K562 (cell line): ENCODE data around the gene SAMD11. TPM values are rescaled to one million over a fixed set of nuclear protein-coding genes. Genes with fewer than 3 reads are reported as not detected.

Source experiments
- ATAC-seq: fragments of 200-7000 bp; cut with Tn5 transposase; 3 replicates; pipeline ENCODE4 v1.9.1; 2020; ENCODE audit warnings: moderate library complexity
- BruUV-seq: library from RNA; stranded (reverse); fragments of 400-500 nt; replicated peaks from 2 replicates; lab custom pipeline; 2021; lab: Mats Ljungman, UMichigan
- CTCF ChIA-PET: fragments of 300-600 bp; formaldehyde crosslinking; extraction: SDS; loops from one replicate; lab custom pipeline; 2021; ENCODE audit warnings: low intra/inter-chr PET ratio; lab: Yijun Ruan, JAX
- POLR2A ChIA-PET: fragments of 300-600, 350-650 bp; sonication (Branson Sonifier 250); formaldehyde crosslinking; extraction: SDS; loops from one replicate; lab custom pipeline; 2021; ENCODE audit warnings: antibody characterized with exemption, inconsistent platforms; lab: Yijun Ruan, JAX
- DNase-seq, 4 experiments: peaks; one replicate each; pipeline versions ENCODE4 v3.0.0 to v3.0.0-alpha.2; 2011 to 2018; ENCODE audit warnings: low spot score in 3 of 4, mixed read lengths in 3 of 4; ENCODE audit errors: extremely low read depth in 1 of 4
- FAIRE-seq: peaks from 2 replicates; lab custom pipeline; 2011; peaks lifted over from hg19 to GRCh38; lab: Jason Lieb, UNC
- H2AFZ ChIP-seq: 2 replicates; pipeline ENCODE4 v1.6.0; 2011; ENCODE audit warnings: low read depth, low read length, control low read depth, inconsistent platforms
- H3K27ac ChIP-seq: fragments of 200-600 bp; 3 replicates; pipeline ENCODE4 v1.8.0; 2011; ENCODE audit warnings: low read depth, mild to moderate bottlenecking, control low read depth, inconsistent platforms, low read length, moderate library complexity, mixed read lengths; ENCODE audit errors: extremely low read depth
- H3K27me3 ChIP-seq, 2 experiments: fragments of 300-600 bp in 1 of 2; 2 replicates in 1 of 2; 3 replicates in 1 of 2; pipeline versions ENCODE4 v1.6.0 to v1.8.0; 2011; ENCODE audit warnings: inconsistent platforms in 2 of 2, low read length in 2 of 2, mild to moderate bottlenecking in 1 of 2, mixed read lengths in 1 of 2, moderate library complexity in 1 of 2; ENCODE audit not compliant: control insufficient read depth in 2 of 2, insufficient read depth in 2 of 2
- H3K36me3 ChIP-seq: fragments of 300-600 bp; 3 replicates; pipeline ENCODE4 v1.8.0; 2011; ENCODE audit warnings: mild to moderate bottlenecking, low read length, inconsistent platforms; ENCODE audit not compliant: control insufficient read depth, insufficient read depth
- H3K4me1 ChIP-seq, 2 experiments: fragments of 200-600 bp in 1 of 2; replicated peaks in 1 of 2; 2 replicates in 1 of 2; 3 replicates in 1 of 2; pipeline versions ENCODE4 v1.5.1 to v1.8.0; 2011; ENCODE audit warnings: inconsistent platforms in 2 of 2, low read length in 2 of 2, mild to moderate bottlenecking in 1 of 2, mixed read lengths in 1 of 2, moderate library complexity in 1 of 2; ENCODE audit not compliant: control insufficient read depth in 2 of 2, insufficient read depth in 2 of 2
- H3K4me2 ChIP-seq: 2 replicates; pipeline ENCODE4 v1.6.1; 2011; ENCODE audit warnings: low read length, control low read depth, inconsistent platforms, mixed read lengths; ENCODE audit not compliant: insufficient read depth
- H3K4me3 ChIP-seq: fragments of 200-600 bp; sonication (generic), shearing (Covaris generic); 2 replicates; pipeline ENCODE4 v1.5.1; 2016; ENCODE audit warnings: control low read depth, inconsistent platforms
- H3K79me2 ChIP-seq: fragments of 200-600 bp; 3 replicates; pipeline ENCODE4 v1.8.0; 2011; ENCODE audit warnings: low read length, inconsistent platforms; ENCODE audit not compliant: control insufficient read depth, insufficient read depth
- H3K9ac ChIP-seq, 2 experiments: 2 replicates each; pipeline versions ENCODE4 v1.6.0 to v1.6.1; 2011; ENCODE audit warnings: low read depth in 2 of 2, low read length in 2 of 2, control low read depth in 1 of 2, inconsistent platforms in 1 of 2, mild to moderate bottlenecking in 1 of 2, mixed read lengths in 1 of 2; ENCODE audit not compliant: insufficient read depth in 1 of 2
- H3K9me1 ChIP-seq: one replicate; pipeline ENCODE4 v1.6.0; 2011; ENCODE audit warnings: inconsistent platforms, mild to moderate bottlenecking, low read length, moderate library complexity; ENCODE audit not compliant: control insufficient read depth, insufficient read depth
- H3K9me3 ChIP-seq: replicated peaks from 2 replicates; pipeline ENCODE4 v1.5.1; 2011; ENCODE audit warnings: low read depth, low read length, inconsistent platforms; ENCODE audit not compliant: control insufficient read depth, insufficient read depth
- H4K20me1 ChIP-seq: replicated peaks from 2 replicates; pipeline ENCODE4 v1.6.1; 2011; ENCODE audit warnings: low read length, inconsistent platforms, mixed read lengths; ENCODE audit not compliant: control insufficient read depth, insufficient read depth
- ARNT ChIP-seq, 2 experiments: fragments of 450-650 bp; IDR thresholded peaks; 2 replicates each; pipeline ENCODE4 v1.6.1; 2016; ENCODE audit warnings: mild to moderate bottlenecking in 1 of 2
- KLF6 ChIP-seq: fragments of 250-450 bp; sonication (Bioruptor Pico); IDR thresholded peaks from 2 replicates; pipeline ENCODE4 v1.4.0; 2020; ENCODE audit warnings: mild to moderate bottlenecking, moderate library complexity, borderline replicate concordance
- NFIC ChIP-seq: fragments of 450-650 bp; IDR thresholded peaks from 2 replicates; pipeline ENCODE4 v1.6.1; 2017; ENCODE audit warnings: mild to moderate bottlenecking, inconsistent platforms
- PHTF2 ChIP-seq: fragments of 250-450 bp; sonication (Bioruptor Pico); IDR thresholded peaks from 2 replicates; pipeline ENCODE4 v1.5.0; 2021; ENCODE audit warnings: mild to moderate bottlenecking
- POLR2AphosphoS2 ChIP-seq: IDR thresholded peaks from 2 replicates; pipeline ENCODE4 v1.6.1; 2012; ENCODE audit warnings: low read length, improper control_type of control experiment
- SMAD1 ChIP-seq: fragments of 150-350 bp; IDR thresholded peaks from 2 replicates; pipeline ENCODE4 v1.6.1; 2014; ENCODE audit warnings: low read length, low read depth; ENCODE audit not compliant: partially characterized antibody
- U2AF1 ChIP-seq: fragments of 200-400 bp; formaldehyde crosslinking; optimal IDR thresholded peaks from 2 replicates; pipeline ENCODE3; 2017; ENCODE audit warnings: mild to moderate bottlenecking, low read depth, low read length, moderate library complexity
- ZNF384 ChIP-seq: IDR thresholded peaks from 2 replicates; pipeline ENCODE4 v1.6.1; 2012; ENCODE audit warnings: low read depth, low read length, improper control_type of control experiment
- WGBS: fragments of 100-300 bp; shearing (Covaris generic); methylation state at CpG from one replicate; pipeline ENCODE4 v1.1.6; 2016; ENCODE audit warnings: low coverage, mixed read lengths; ENCODE audit not compliant: insufficient coverage; ENCODE audit errors: missing lambda C conversion rate; 5-methylcytosine and 5-hydroxymethylcytosine counted together
- in situ Hi-C: fragments of 300-500 bp; cut with MboI; formaldehyde crosslinking; loops from 4 replicates; pipeline ENCODE4 v1.15.0; 2018; ENCODE audit warnings: inconsistent platforms, mixed read lengths
- intact Hi-C: fragments of 100-400 bp; cut with micrococcal nuclease; formaldehyde crosslinking; loops from 2 replicates; pipeline ENCODE4 v1.14.2; 2022
- polyA plus RNA-seq, 8 experiments: library from polyadenylated mRNA; depleted of rRNA in 4 of 8; stranded (reverse) in 5 of 8; unstranded in 3 of 8; fragments of >200 nt; fragmentation: Nextera tagmentation in 2 of 8; fragmentation: Illumina TruSeq in 1 of 8; extraction: Ambion mirVana in 2 of 8; extraction: Trizol in 1 of 8; gene quantifications; 2 replicates each; pipeline versions ENCODE4 v1.2.1 to v1.2.3, GENCODE V29; 2011 to 2014; ENCODE audit warnings: inconsistent platforms in 1 of 8, missing spikeins in 1 of 8
- total RNA-seq, 7 experiments: library from RNA; depleted of rRNA in 6 of 7; stranded (reverse); fragments of >200 nt in 6 of 7; fragmentation: Illumina TruSeq in 2 of 7; extraction: Trizol in 2 of 7; gene quantifications; 2 replicates each; pipeline versions ENCODE4 v1.2.1 to v1.2.3, GENCODE V29; 2011 to 2021; ENCODE audit warnings: low replicate concordance in 1 of 7
- TF ChIP-seq, protein P1 (sequence below): sonication (generic); formaldehyde crosslinking; IDR thresholded peaks from 2 replicates; pipeline ENCODE4 v1.8.0; 2022; ENCODE audit warnings: mild to moderate bottlenecking, missing genetic modification reagents
- TF ChIP-seq, protein P2 (sequence below): fragments of 450-650 bp; formaldehyde crosslinking; IDR thresholded peaks from 2 replicates; pipeline ENCODE4 v1.4.0; 2020; ENCODE audit warnings: mild to moderate bottlenecking, moderate library complexity
- TF ChIP-seq, protein P3 (sequence below), 2 experiments: IDR thresholded peaks in 1 of 2; conservative IDR thresholded peaks in 1 of 2; 2 replicates each; pipeline ENCODE4 v1.6.1; 2016; ENCODE audit warnings: low read depth in 2 of 2, mild to moderate bottlenecking in 1 of 2, missing compliant biosample characterization in 1 of 2, missing genetic modification characterization in 1 of 2, moderate library complexity in 1 of 2
- TF ChIP-seq, protein P4 (sequence below): sonication (generic); formaldehyde crosslinking; IDR thresholded peaks from 2 replicates; pipeline ENCODE4 v1.8.1; 2023; ENCODE audit warnings: mild to moderate bottlenecking, missing genetic modification reagents

SAMD11 gene
- total and polyA plus RNA-seq, 9 of the 15 experiments (the other 6 are each of a cell fraction or from before 2014, with no cell fraction given): 0.07 to 0.82 (median 0.11) TPM; not detected in 2

DNA sequence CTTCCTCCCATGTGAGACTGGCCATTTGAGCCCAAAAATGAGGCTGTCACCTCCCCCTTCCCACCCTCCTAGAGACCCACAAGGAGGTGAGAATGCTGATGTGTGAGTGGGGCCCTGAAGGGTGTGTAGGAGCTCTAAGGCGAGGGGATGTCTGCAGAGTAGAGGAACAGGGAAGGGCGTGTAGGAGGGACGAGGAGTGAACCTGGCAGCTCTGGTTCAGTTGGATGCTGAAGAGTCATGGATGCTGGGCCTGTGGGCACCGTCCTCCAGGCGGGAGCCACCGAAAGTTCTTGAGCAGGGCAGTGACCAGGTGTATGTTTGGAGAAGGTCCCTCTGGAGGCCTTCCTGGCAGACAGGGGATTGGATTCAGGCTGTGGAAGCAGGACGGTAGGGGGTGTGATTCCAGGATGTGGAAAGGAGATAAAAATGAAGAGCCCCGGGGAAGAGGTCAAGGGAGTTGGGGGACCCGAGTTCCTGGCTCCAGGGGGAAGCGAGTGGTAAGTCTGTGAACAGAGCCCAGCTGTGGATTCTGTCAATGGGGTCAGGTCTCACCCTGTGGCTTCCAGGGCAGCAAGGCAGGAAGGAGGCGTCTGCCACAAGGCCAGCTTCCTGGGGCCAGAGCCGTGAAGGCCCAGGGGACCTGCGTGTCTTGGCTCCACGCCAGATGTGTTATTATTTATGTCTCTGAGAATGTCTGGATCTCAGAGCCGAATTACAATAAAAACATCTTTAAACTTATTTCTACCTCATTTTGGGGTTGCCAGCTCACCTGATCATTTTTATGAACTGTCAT lies 7.9 kb downstream of the SAMD11 start:
- no peak for ATAC-seq
- WGBS: 10% methylated on average over 15 of the region's 15 CpGs
- in situ Hi-C loops: no loop called here
- H3K4me2 ChIP-seq: no peak overlapping the region
- no peaks in the 10 kb centered on the region for H3K9me3 ChIP-seq
- H3K9me1 ChIP-seq: no peaks in the 10 kb centered on the region
- intact Hi-C loops: no loop called here
- ChIA-PET POLR2A (interaction anchor here (0.5 to 1.0 kb wide), 4 partner anchors 8 to 15 kb away, joined by 3 to 4 read pairs (median 3); no protein-coding TSS in a partner anchor), CTCF (no interaction called here)
- no peak overlapping the region for H3K27ac ChIP-seq
- H3K4me3 ChIP-seq: no peak overlapping the region
- H3K79me2 ChIP-seq: no peaks in the 10 kb centered on the region
- peaks cover 37 to 78% of the 10 kb centered on the region in 2 experiments; a peak in 4 of 5 replicates for H3K27me3 ChIP-seq
- BruUV-seq: no TSS peak
- H3K36me3 ChIP-seq: no peaks in the 10 kb centered on the region
- H4K20me1 ChIP-seq: peaks cover 30% of the 10 kb centered on the region
- no peak overlapping the region for H2AFZ ChIP-seq
- H3K4me1 ChIP-seq: peaks cover 0 to 75% of the 10 kb centered on the region in 2 experiments; a peak in 4 of 5 replicates
- DNase-seq: no peak
- peak overlapping the region in 1 of 2 experiments; percentile 56; a peak in 1 of 4 replicates for H3K9ac ChIP-seq
- FAIRE-seq: no peak
- TF ChIP-seq U2AF1: no peak
- TF ChIP-seq ARNT (IDR thresholded peaks at IDR 0.05): no peak
- TF ChIP-seq, protein P1, sequence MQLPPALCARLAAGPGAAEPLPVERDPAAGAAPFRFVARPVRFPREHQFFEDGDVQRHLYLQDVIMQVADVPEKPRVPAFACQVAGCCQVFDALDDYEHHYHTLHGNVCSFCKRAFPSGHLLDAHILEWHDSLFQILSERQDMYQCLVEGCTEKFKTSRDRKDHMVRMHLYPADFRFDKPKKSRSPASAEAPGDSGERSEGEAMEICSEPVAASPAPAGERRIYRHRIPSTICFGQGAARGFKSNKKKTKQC (CRISPR knock-in tag): no peak
- TF ChIP-seq ZNF384: no peak
- no peak for TF ChIP-seq PHTF2 (CRISPR knock-in tag)
- no peak for TF ChIP-seq SMAD1
- peak; percentile 93 for TF ChIP-seq NFIC
- TF ChIP-seq, protein P2, sequence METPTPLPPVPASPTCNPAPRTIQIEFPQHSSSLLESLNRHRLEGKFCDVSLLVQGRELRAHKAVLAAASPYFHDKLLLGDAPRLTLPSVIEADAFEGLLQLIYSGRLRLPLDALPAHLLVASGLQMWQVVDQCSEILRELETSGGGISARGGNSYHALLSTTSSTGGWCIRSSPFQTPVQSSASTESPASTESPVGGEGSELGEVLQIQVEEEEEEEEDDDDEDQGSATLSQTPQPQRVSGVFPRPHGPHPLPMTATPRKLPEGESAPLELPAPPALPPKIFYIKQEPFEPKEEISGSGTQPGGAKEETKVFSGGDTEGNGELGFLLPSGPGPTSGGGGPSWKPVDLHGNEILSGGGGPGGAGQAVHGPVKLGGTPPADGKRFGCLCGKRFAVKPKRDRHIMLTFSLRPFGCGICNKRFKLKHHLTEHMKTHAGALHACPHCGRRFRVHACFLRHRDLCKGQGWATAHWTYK (CRISPR knock-in tag): no peak
- no peak for TF ChIP-seq POLR2AphosphoS2
- TF ChIP-seq, protein P3, sequence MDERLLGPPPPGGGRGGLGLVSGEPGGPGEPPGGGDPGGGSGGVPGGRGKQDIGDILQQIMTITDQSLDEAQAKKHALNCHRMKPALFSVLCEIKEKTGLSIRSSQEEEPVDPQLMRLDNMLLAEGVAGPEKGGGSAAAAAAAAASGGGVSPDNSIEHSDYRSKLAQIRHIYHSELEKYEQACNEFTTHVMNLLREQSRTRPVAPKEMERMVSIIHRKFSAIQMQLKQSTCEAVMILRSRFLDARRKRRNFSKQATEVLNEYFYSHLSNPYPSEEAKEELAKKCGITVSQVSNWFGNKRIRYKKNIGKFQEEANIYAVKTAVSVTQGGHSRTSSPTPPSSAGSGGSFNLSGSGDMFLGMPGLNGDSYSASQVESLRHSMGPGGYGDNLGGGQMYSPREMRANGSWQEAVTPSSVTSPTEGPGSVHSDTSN (CRISPR knock-in tag; IDR thresholded peaks at IDR 0.05; ENCODE audit: low read depth): no peak
- TF ChIP-seq, protein P3 (tag; conservative IDR thresholded peaks at IDR 0.05; ENCODE audit: low read depth): no peak
- TF ChIP-seq, protein P4, sequence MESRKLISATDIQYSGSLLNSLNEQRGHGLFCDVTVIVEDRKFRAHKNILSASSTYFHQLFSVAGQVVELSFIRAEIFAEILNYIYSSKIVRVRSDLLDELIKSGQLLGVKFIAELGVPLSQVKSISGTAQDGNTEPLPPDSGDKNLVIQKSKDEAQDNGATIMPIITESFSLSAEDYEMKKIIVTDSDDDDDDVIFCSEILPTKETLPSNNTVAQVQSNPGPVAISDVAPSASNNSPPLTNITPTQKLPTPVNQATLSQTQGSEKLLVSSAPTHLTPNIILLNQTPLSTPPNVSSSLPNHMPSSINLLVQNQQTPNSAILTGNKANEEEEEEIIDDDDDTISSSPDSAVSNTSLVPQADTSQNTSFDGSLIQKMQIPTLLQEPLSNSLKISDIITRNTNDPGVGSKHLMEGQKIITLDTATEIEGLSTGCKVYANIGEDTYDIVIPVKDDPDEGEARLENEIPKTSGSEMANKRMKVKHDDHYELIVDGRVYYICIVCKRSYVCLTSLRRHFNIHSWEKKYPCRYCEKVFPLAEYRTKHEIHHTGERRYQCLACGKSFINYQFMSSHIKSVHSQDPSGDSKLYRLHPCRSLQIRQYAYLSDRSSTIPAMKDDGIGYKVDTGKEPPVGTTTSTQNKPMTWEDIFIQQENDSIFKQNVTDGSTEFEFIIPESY: no peak
- no peak for TF ChIP-seq KLF6 (CRISPR knock-in tag)
